Neural cell (in vitro differentiated cells): ENCODE data around the gene PACS1. TPM values are rescaled to one million over a fixed set of nuclear protein-coding genes. Genes with fewer than 3 reads are reported as not detected.

Source experiments
- H2AFZ ChIP-seq: fragments of 200-600, 300-800 bp; sonication (generic), shearing (Covaris generic); 2 replicates; pipeline ENCODE4 v1.6.0; 2014; ENCODE audit warnings: low read depth, mild to moderate bottlenecking, antibody characterized with exemption, low read length, moderate library complexity
- H3F3A ChIP-seq: fragments of 200-600 bp; shearing (Covaris generic); 2 replicates; pipeline ENCODE4 v1.6.1; 2016; ENCODE audit warnings: mild to moderate bottlenecking, moderate library complexity, mixed read lengths, antibody characterized with exemption, low read length; ENCODE audit not compliant: insufficient read depth, poor library complexity, severe bottlenecking
- H3K27ac ChIP-seq: fragments of 200-600, 300-800 bp; sonication (generic), shearing (Covaris generic); 2 replicates; pipeline ENCODE4 v1.5.1; 2014; ENCODE audit warnings: mild to moderate bottlenecking, low read length, moderate library complexity
- H3K27me3 ChIP-seq: fragments of 300-800, 200-600 bp; sonication (generic), shearing (Covaris generic); 2 replicates; pipeline ENCODE4 v1.6.0; 2014; ENCODE audit warnings: mild to moderate bottlenecking, low read depth, low read length, moderate library complexity; ENCODE audit not compliant: insufficient read depth
- H3K36me3 ChIP-seq: fragments of 300-800, 200-600 bp; sonication (generic), shearing (Covaris generic); 2 replicates; pipeline ENCODE4 v1.5.1; 2014; ENCODE audit warnings: mild to moderate bottlenecking, antibody characterized with exemption, low read length, moderate library complexity; ENCODE audit not compliant: insufficient read depth
- H3K4me2 ChIP-seq: fragments of 300-800, 200-600 bp; sonication (generic), shearing (Covaris generic); 2 replicates; pipeline ENCODE4 v1.6.0; 2014; ENCODE audit warnings: mild to moderate bottlenecking, low read length
- H3K4me3 ChIP-seq: fragments of 300-800, 200-600 bp; sonication (generic), shearing (Covaris generic); 2 replicates; pipeline ENCODE4 v1.5.1; 2014; ENCODE audit warnings: mild to moderate bottlenecking, low read length, moderate library complexity
- H3K79me2 ChIP-seq: fragments of 200-600 bp; shearing (Covaris generic); replicated peaks from 2 replicates; pipeline ENCODE4 v1.6.0; 2014; ENCODE audit warnings: mild to moderate bottlenecking, low read length, moderate library complexity; ENCODE audit not compliant: insufficient read depth
- H3K9ac ChIP-seq: fragments of 300-800, 200-600 bp; sonication (generic), shearing (Covaris generic); 2 replicates; pipeline ENCODE4 v1.6.1; 2016; ENCODE audit warnings: mild to moderate bottlenecking, low read length, mixed read lengths
- H3K9me2 ChIP-seq: fragments of 200-600 bp; shearing (Covaris generic); 2 replicates; pipeline ENCODE4 v1.6.1; 2016; ENCODE audit warnings: mild to moderate bottlenecking, low read length, mixed read lengths; ENCODE audit not compliant: insufficient read depth
- H3K9me3 ChIP-seq: fragments of 200-600, 300-800 bp; sonication (generic), shearing (Covaris generic); 2 replicates; pipeline ENCODE4 v1.6.1; 2016; ENCODE audit warnings: mild to moderate bottlenecking, mixed run types, low read length, moderate library complexity, mixed read lengths
- H4K20me1 ChIP-seq: fragments of 200-600 bp; shearing (Covaris generic); 2 replicates; pipeline ENCODE4 v1.6.1; 2016; ENCODE audit warnings: mild to moderate bottlenecking, mixed run types; ENCODE audit not compliant: insufficient read depth
- EP300 ChIP-seq: fragments of 450-650 bp; conservative IDR thresholded peaks from 2 replicates; pipeline ENCODE4 v1.6.1; 2014; ENCODE audit warnings: antibody characterized with exemption, mild to moderate bottlenecking, moderate library complexity; ENCODE audit not compliant: poor library complexity, severe bottlenecking
- EZH2 ChIP-seq: fragments of 200-600, 300-800 bp; shearing (Covaris generic), sonication (generic); IDR thresholded peaks from 2 replicates; pipeline ENCODE4 v1.6.1; 2014; ENCODE audit warnings: antibody characterized with exemption, low read length, borderline replicate concordance, mild to moderate bottlenecking; ENCODE audit not compliant: insufficient read depth, poor library complexity, severe bottlenecking
- MXI1 ChIP-seq: fragments of 450-650 bp; conservative IDR thresholded peaks from 2 replicates; pipeline ENCODE4 v1.6.1; 2014; ENCODE audit warnings: antibody characterized with exemption, mild to moderate bottlenecking; ENCODE audit not compliant: poor library complexity, severe bottlenecking
- POLR2AphosphoS5 ChIP-seq: IDR thresholded peaks from 2 replicates; pipeline ENCODE4 v1.6.1; 2012
- RAD21 ChIP-seq: fragments of 450-650 bp; conservative IDR thresholded peaks from 2 replicates; pipeline ENCODE4 v1.6.1; 2014; ENCODE audit warnings: antibody characterized with exemption, mild to moderate bottlenecking, moderate library complexity
- SMC3 ChIP-seq: fragments of 450-650 bp; conservative IDR thresholded peaks from 2 replicates; pipeline ENCODE4 v1.6.1; 2014; ENCODE audit warnings: antibody characterized with exemption, mild to moderate bottlenecking, moderate library complexity; ENCODE audit not compliant: poor library complexity
- TAF1 ChIP-seq: IDR thresholded peaks from 2 replicates; pipeline ENCODE4 v1.6.1; 2012; ENCODE audit warnings: low read depth
- polyA plus RNA-seq: library from polyadenylated mRNA; depleted of rRNA; stranded (reverse); fragments of >200 nt; gene quantifications from 2 replicates; pipeline ENCODE4 v1.2.3, GENCODE V29; 2014
- TF ChIP-seq, protein P1 (sequence below): IDR thresholded peaks from 2 replicates; pipeline ENCODE4 v1.6.1; 2012; ENCODE audit warnings: borderline replicate concordance
- TF ChIP-seq, protein P2 (sequence below): fragments of 450-650 bp; IDR thresholded peaks from 2 replicates; pipeline ENCODE4 v1.5.1; 2014; ENCODE audit warnings: antibody characterized with exemption, mild to moderate bottlenecking, moderate library complexity; ENCODE audit not compliant: poor library complexity, severe bottlenecking

Gene PACS1
- polyA plus RNA-seq, 1 donor from 2014 or later = 14.4 TPM

DNA sequence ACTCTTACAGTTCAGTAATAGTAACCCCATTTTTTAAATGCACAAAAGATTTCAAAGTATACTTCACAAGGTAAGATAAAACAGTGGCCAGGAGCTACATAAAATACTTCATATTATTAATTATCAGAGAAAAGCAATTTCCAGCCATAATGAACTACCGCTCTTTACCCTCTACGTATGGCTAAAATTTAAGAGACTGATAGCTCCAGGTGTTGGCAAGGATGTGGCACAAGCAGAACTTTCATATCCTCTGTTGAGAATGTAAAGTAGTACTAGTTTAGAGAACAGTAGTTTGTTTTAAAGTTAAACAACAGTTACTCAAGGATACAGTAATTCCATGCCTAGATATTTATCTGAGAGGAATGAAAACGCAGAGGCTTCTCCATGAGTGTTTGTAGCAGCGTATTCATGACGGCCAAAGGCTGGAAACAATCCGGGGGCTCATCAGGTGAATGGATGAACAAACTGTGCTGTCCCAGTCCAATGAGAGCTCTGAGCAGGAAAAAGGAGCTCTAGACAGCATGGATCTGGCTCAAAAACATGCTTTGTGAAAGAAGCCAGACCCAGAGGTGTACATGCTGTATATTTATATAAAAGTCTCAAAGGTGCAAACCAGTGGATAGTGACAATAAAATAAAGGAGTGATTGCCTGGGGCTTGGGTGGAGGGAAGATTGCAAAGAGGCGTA lies 85.5 kb downstream of the PACS1 start:
- no peaks in the 10 kb centered on the region for H3K9me3 ChIP-seq
- no peaks in the 10 kb centered on the region for H3K9me2 ChIP-seq
- TF ChIP-seq, protein P1, sequence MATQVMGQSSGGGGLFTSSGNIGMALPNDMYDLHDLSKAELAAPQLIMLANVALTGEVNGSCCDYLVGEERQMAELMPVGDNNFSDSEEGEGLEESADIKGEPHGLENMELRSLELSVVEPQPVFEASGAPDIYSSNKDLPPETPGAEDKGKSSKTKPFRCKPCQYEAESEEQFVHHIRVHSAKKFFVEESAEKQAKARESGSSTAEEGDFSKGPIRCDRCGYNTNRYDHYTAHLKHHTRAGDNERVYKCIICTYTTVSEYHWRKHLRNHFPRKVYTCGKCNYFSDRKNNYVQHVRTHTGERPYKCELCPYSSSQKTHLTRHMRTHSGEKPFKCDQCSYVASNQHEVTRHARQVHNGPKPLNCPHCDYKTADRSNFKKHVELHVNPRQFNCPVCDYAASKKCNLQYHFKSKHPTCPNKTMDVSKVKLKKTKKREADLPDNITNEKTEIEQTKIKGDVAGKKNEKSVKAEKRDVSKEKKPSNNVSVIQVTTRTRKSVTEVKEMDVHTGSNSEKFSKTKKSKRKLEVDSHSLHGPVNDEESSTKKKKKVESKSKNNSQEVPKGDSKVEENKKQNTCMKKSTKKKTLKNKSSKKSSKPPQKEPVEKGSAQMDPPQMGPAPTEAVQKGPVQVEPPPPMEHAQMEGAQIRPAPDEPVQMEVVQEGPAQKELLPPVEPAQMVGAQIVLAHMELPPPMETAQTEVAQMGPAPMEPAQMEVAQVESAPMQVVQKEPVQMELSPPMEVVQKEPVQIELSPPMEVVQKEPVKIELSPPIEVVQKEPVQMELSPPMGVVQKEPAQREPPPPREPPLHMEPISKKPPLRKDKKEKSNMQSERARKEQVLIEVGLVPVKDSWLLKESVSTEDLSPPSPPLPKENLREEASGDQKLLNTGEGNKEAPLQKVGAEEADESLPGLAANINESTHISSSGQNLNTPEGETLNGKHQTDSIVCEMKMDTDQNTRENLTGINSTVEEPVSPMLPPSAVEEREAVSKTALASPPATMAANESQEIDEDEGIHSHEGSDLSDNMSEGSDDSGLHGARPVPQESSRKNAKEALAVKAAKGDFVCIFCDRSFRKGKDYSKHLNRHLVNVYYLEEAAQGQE = no peak
- no peak for TF ChIP-seq EP300
- no peak for TF ChIP-seq POLR2AphosphoS5
- no peak for TF ChIP-seq EZH2
- TF ChIP-seq, protein P2, sequence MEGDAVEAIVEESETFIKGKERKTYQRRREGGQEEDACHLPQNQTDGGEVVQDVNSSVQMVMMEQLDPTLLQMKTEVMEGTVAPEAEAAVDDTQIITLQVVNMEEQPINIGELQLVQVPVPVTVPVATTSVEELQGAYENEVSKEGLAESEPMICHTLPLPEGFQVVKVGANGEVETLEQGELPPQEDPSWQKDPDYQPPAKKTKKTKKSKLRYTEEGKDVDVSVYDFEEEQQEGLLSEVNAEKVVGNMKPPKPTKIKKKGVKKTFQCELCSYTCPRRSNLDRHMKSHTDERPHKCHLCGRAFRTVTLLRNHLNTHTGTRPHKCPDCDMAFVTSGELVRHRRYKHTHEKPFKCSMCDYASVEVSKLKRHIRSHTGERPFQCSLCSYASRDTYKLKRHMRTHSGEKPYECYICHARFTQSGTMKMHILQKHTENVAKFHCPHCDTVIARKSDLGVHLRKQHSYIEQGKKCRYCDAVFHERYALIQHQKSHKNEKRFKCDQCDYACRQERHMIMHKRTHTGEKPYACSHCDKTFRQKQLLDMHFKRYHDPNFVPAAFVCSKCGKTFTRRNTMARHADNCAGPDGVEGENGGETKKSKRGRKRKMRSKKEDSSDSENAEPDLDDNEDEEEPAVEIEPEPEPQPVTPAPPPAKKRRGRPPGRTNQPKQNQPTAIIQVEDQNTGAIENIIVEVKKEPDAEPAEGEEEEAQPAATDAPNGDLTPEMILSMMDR = no peak
- TF ChIP-seq TAF1 = no peak
- TF ChIP-seq SMC3 = no peak
- TF ChIP-seq MXI1 = no peak
- TF ChIP-seq RAD21 = no peak
- H3K27ac ChIP-seq = no peak overlapping the region
- H3K36me3 ChIP-seq = no peaks in the 10 kb centered on the region
- H3F3A ChIP-seq = no peaks in the 10 kb centered on the region
- H3K79me2 ChIP-seq = no peaks in the 10 kb centered on the region
- H3K9ac ChIP-seq = no peak overlapping the region
- no peaks in the 10 kb centered on the region for H3K27me3 ChIP-seq
- H2AFZ ChIP-seq = no peak overlapping the region
- H3K4me2 ChIP-seq = no peak overlapping the region
- no peaks in the 10 kb centered on the region for H4K20me1 ChIP-seq
- no peak overlapping the region for H3K4me3 ChIP-seq

DNA sequence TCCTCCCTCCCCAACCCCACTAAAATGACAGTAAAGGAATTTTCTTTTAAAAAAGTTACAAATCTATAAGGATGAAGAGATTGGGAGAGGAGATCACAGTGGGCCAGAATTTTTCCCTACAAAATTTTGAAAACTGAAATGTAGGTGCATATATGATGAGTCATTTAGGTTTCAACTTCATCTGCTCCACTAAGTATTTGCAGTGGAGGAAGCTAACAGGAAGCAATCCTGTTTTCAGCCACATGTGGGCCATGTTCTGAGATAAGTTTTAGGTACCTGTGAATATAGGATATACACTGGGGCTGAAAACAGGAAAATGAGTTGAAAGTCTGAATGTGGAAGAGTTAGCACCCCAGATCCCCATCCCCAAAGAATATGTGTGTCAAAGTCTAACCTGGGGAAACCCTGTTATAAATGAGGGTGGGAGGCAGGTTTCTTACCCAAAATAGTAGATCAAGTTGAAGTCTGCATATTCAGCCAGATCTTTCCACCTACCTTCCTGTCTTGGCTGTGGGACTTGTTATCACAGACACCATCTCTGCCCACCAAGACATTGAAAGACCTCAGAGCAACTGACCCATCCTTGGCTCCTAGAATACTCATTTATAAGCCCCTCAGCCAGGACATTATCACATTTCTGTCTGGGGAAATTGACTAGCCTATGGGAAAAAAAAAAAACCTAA lies 87.3 kb downstream of the PACS1 start:
- Histone ChIP-seq H3K4me2 (no peak overlapping the region), H3K36me3 (no peaks in the 10 kb centered on the region), H3K9me3 (no peaks in the 10 kb centered on the region), H2AFZ (no peak overlapping the region), H3K9me2 (no peaks in the 10 kb centered on the region), H4K20me1 (no peaks in the 10 kb centered on the region), H3K27ac (no peak overlapping the region), H3K79me2 (no peaks in the 10 kb centered on the region), H3K4me3 (no peak overlapping the region), H3K9ac (no peak overlapping the region), H3F3A (no peaks in the 10 kb centered on the region), H3K27me3 (no peaks in the 10 kb centered on the region)
- no peak for TF ChIP-seq RAD21
- TF ChIP-seq, protein P1 = no peak
